HG02610 (cell line): ENCODE results near the gene DIAPH3.

Experiments
- ATAC-seq: cut with Tn5 transposase; IDR thresholded peaks from one replicate; pipeline ENCODE4 v1.9.1; 2021; ENCODE audit warnings: mild to moderate bottlenecking, moderate library complexity; ENCODE audit not compliant: unreplicated experiment

Gene DIAPH3

GRCh38 chr13:60152904-60153303 is 10.8 kb downstream of the DIAPH3 start:
- no peak for ATAC-seq

- no peak for ATAC-seq
Measured at GRCh38 chr13:60152114-60152513, 11.6 kb downstream of the DIAPH3 start.

- no peak for ATAC-seq
Measured at GRCh38 chr13:60150538-60150937, 13.2 kb downstream of the DIAPH3 start.

- ATAC-seq = peak; percentile 34
Measured at GRCh38 chr13:60148918-60149317, 14.8 kb downstream of the DIAPH3 start.

- ATAC-seq = no peak
Measured at GRCh38 chr13:60147361-60147760, 16.4 kb downstream of the DIAPH3 start.

DNA sequence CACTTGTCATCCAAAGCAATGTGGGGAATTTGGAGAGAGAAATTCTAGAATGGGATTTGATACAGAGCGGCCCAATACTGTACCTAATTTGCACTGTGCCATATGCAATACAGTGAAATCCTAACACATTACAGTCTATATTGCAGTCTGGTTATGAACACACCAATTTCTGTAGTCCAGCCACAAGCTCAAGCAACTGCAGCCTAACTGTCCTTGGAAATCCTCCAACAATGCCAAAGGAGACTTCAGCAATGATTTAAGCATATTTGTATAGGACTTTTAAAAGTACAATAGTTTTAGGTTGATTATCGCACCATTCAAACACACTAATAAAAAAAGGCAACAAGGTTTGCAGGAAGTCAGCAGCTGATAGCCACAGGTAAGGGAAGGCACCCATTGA is 17.3 kb downstream of the DIAPH3 start:
- no peak for ATAC-seq

GRCh38 chr13:60143775-60144174 is 20.0 kb downstream of the DIAPH3 start:
- ATAC-seq = no peak

GRCh38 chr13:60139272-60139671 is 24.5 kb downstream of the DIAPH3 start:
- ATAC-seq = no peak

DNA sequence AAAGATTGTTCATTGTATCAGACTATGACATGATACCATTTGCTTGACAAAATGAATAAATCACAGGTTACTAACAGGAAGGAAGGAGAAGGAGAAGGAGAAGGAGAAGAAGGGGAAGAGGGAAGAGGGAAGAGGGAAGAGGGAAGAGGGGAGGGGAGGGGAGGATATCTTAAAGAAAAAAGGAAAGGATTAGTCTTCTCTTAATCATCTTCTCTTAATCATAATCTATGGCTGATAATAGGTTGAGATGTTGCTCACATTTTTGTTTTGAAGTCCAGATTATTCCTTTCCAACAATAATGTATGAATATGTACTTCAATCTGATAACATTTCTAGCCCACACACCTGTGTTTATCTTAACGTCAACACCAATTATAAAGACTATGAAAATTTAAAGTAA is 25.1 kb downstream of the DIAPH3 start:
- ATAC-seq = no peak

DNA sequence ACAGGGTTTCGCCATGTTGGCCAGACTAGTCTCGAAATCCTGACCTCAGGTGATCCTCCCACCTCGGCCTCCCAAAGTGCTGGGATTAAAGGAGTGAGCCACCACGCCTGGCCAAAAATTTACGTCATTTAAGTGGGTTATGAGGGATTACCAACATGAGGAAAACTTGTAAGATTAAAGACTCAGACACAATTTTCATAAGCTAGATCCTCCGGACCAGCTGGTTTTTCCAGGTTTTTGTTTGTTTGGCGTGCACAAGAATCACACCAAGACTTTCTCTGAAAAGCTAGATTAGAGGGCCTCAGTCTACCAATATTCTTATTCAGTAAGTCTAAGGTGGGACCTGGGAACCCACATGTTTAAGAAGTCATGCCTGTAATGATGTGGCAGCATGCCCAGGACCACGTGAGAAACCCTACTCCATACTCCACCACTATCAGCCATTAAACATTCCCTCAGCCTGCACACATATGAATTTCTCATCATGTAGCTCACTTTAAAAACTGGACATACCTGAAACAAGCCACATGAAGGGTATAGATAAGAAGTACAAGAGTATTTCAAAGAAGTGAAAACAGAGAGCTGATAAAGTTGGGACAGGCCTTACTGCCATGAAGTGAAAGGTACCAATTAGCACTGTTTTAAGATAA is 25.7 kb downstream of the DIAPH3 start:
- ATAC-seq = no peak

DNA sequence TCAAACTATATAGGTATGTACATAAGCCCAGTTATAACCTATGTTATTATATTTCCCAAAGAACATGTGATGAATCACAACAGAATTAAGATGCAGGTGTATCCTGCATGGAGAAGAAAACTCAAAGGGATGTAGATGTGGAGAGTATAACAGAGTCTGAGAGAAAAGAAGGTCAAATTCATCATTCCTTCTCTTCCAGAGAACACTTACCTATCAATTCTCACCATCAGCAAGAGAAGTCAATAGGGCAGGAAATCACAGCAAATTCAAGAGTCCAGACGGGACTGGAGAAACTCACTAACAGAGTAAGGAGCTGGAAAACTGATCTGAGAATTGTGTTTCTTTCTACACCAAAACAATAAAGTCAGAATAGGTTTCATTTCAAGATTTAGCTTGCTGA is 28.4 kb downstream of the DIAPH3 start:
- ATAC-seq = no peak

DNA sequence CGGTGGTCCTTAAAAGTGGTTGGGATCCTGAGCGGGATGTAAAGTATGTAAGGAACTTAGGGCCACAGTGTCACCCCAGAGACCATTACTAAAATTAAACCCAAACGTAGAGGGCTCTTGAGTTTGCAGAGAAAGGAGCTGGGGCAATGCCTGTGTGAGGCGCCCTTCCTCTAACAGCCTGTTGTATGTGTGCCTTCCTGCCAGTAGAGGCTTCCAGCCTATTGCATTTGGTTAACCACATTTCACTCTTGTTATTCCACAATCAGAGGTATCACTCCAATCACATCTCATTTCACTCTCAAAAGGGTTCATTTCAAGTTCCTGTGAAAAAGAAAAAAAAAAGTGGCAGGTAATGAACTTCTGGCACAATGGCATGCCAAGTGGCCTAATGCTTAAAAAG is 29.4 kb downstream of the DIAPH3 start:
- peak; percentile 72 for ATAC-seq

GRCh38 chr13:60121337-60121687 is 42.4 kb downstream of the DIAPH3 start:
- ATAC-seq = no peak

- ATAC-seq = no peak
Measured at GRCh38 chr13:60120617-60121336, 43.0 kb downstream of the DIAPH3 start.

GRCh38 chr13:60118696-60119400 is 44.9 kb downstream of the DIAPH3 start:
- no peak for ATAC-seq

- no peak for ATAC-seq
Measured at GRCh38 chr13:60114499-60115028, 49.2 kb downstream of the DIAPH3 start.

GRCh38 chr13:60112771-60113170 is 51.0 kb downstream of the DIAPH3 start:
- no peak for ATAC-seq

GRCh38 chr13:60111691-60112090 is 52.0 kb downstream of the DIAPH3 start:
- ATAC-seq = no peak

DNA sequence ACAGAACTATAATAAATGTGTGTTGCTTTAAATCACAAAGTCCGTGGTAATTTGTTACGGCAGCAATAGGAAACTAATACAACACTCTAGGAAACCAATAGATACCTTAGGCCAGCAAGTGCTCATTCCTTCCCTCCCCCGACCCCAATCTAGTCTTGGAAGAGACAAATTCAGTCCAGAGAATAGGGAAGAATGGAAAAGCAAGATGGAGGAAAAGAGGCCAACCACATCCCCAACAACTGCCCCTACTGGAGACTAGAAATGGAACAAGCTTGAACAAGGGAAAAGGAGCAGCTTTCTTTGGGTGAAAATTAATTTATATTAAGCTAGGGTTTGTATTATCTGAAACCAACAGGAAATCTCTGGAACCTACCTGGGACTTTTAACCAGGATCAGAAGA is 54.4 kb downstream of the DIAPH3 start:
- no peak for ATAC-seq

- no peak for ATAC-seq
Measured at GRCh38 chr13:60108589-60108988, 55.1 kb downstream of the DIAPH3 start.

DNA sequence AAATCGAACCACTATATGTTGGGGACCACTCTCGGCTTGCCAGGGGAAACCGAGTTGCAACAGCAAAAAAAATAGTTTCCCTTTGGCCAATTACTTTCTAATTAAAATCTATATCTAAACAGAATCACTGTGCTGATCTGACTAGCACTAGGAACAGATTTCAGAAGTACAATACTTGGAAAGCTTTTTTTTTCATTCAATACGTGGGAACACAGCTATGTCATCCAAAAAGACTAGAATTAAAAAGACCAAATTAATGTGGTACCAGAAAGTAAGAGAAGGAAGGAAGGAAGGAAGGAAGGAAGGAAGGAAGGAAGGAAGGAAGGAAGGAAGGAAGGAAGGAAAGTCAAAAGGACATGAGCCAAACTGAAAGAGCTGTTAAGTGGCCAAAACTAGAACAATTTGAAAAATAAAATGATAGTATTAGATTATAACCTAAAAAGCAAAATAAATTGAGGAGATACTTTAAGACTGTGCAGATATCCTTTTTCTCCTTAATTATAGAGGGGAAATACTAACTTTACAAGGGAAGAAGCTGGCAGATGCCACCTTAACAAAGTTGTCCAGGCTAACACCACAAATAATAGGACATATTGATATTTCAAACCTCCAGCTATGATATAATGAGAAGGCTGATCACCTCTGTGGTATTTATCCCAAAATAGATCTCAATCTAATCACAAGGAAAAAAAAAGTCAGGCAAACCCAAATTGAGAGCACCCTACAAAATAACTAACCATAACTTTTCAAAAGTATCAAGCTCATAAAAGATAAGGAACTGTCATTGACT is 63.9 kb downstream of the DIAPH3 start:
- ATAC-seq = no peak
